GM12892 (cell line): ENCODE results near the gene RBP5.

Source experiments
- DNase-seq: peaks from one replicate; pipeline ENCODE4 v3.0.0; 2011; ENCODE audit not compliant: insufficient read length
- FAIRE-seq: peaks from 2 replicates; lab custom pipeline; 2011; peaks lifted over from hg19 to GRCh38; lab: Jason Lieb, UNC
- POLR2A ChIP-seq: IDR thresholded peaks from 2 replicates; pipeline ENCODE4 v1.6.1; 2011; ENCODE audit warnings: low read depth, low read length, control low read depth
- POLR2AphosphoS5 ChIP-seq: IDR thresholded peaks from 2 replicates; pipeline ENCODE4 v1.6.1; 2011; ENCODE audit warnings: low read depth, low read length, control low read depth
- TAF1 ChIP-seq: IDR thresholded peaks from 2 replicates; pipeline ENCODE4 v1.6.1; 2011; ENCODE audit warnings: low read depth, mild to moderate bottlenecking, control low read depth, low read length, borderline replicate concordance

The RBP5 gene

GRCh38 chr12:7156259-7157197, 27.8 kb upstream of the RBP5 start:
- DNase-seq, result no peak
- no peak for FAIRE-seq
- TF ChIP-seq POLR2AphosphoS5 (no peak), POLR2A (no peak), TAF1 (no peak)

DNA sequence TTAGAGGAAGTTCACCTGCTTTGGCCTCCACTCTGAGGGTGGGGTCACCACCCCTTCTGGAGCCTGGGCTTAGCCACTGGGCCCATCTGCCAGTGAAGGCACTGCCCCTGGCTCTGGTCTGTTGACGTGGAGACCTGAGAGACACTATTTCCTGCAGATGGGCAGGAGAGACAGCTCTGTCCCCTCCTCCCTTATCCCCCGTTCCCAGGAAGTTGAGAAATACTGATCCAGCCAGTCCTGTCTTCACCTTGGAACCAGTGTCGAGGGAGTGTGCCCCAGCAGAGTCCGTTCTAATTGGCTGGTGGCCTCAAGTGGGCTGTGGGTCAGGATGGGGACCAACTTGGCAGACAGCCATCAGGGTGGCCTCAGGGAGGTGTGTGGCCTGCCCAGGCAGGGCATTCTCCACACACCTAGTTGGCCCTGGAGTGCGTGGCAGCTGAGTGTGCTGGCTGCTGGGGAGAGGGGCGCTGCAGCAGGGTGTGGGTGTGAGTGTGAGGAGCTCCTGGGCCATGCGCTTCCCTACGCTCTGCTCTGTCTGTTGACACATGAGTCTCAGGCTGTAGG, 26.9 kb upstream of the RBP5 start:
- no peak for TF ChIP-seq TAF1
- TF ChIP-seq POLR2A, result no peak
- TF ChIP-seq POLR2AphosphoS5, result no peak
- no peak for DNase-seq
- FAIRE-seq, result no peak

DNA sequence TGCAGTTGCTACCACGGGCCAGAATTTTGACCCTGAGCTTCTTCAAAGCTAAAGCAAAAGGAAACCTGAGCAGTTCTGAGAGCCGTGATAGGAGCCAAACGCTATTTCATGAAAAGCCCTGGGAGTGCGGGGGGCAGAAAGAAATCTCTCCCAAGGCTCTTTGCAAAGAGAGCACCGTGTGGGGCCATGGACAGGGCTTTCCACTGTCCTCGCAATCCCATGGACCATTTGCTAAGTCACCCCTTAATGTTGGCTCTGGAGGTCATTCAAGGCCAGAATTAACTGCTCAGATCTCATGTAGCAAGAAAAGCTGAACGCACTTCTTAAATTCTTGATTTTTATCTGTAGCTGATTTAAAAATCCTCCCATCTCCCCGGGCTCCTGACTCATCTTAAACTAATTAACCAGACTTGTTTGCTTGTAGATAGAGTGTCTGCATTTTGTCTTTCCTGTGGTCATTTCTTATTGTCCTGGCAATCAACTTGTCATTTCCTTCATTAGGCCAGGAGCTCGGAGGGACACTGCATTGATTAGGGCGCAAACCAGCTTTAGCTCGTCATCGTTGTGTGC, 26.3 kb upstream of the RBP5 start:
- FAIRE-seq (no peak), DNase-seq (no peak)
- TF ChIP-seq POLR2A (no peak), TAF1 (no peak), POLR2AphosphoS5 (no peak)

- DNase-seq, result no peak
- TF ChIP-seq POLR2AphosphoS5 (no peak), POLR2A (no peak), TAF1 (no peak)
- FAIRE-seq, result no peak
Observed at GRCh38 chr12:7154042-7154441, 25.4 kb upstream of the RBP5 start.

DNA sequence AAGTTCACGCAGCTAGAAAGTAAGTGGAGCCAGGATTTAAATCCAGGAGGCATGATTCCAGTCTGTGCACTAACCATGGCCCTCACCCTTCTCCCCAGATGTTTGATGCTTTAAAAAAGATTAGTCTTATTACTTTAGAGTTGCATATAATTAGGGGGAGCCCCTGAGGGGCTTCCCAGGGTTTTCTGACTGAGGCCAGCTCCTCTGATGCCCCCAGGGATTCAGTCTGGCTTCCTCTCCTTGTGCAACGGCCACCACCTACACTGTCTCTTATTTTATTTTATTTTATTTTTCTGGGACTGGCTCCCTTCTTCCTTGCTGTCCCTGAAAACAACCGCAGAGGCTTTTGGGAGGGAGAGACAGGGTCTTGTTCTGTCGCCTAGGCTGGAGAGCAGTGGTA, 24.1 kb upstream of the RBP5 start:
- no peak for FAIRE-seq
- no peak for TF ChIP-seq POLR2AphosphoS5
- TF ChIP-seq POLR2A, result no peak
- TF ChIP-seq TAF1, result no peak
- DNase-seq, result no peak

DNA sequence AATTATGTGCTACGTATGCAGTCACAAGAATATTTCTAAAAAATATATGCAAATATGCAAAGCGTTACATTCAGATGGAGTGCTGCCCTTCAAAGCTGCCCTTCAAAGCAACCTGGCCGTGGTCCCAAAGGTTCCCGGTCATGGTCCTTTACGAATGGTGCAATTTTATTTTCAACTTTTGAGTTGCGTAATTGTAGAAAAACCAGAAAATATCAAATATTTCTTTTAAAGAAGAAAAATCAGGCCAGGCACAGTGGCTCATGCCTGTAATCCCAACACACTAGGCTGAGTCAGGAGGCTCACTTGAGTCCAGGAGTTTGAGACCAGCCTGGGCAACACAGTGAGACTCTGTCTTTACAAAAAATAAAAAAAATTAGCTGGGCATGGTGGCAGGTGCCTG, 22.8 kb upstream of the RBP5 start:
- FAIRE-seq (no peak), DNase-seq (no peak)
- TF ChIP-seq POLR2AphosphoS5 (no peak), TAF1 (no peak), POLR2A (no peak)

- no peak for TF ChIP-seq POLR2A
- no peak for TF ChIP-seq POLR2AphosphoS5
- TF ChIP-seq TAF1, result no peak
- DNase-seq, result no peak
- FAIRE-seq, result no peak
Observed at GRCh38 chr12:7150841-7151240, 22.2 kb upstream of the RBP5 start.

DNA sequence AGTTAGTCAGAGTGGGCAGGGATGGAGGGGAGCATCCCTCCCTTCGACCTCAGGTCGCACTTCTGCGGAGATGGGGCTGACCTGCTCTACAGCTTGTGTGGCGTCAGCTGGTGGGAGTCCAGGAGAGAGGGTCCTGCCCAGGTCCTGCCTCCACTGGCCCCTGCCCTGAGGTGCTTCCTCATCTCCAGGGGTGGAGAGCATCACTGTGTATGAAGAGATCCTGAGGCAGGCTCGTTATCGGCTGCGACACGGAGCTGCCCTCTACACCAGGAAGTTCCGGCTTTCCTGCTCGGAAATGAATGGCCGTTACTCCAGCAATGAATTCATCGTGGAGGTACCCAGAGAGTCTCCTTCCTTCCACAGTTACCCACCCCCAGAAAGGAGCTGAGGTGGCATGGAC, 21.7 kb upstream of the RBP5 start:
- DNase-seq (no peak), FAIRE-seq (no peak)
- TF ChIP-seq POLR2AphosphoS5, result no peak
- TF ChIP-seq POLR2A, result no peak
- no peak for TF ChIP-seq TAF1

DNA sequence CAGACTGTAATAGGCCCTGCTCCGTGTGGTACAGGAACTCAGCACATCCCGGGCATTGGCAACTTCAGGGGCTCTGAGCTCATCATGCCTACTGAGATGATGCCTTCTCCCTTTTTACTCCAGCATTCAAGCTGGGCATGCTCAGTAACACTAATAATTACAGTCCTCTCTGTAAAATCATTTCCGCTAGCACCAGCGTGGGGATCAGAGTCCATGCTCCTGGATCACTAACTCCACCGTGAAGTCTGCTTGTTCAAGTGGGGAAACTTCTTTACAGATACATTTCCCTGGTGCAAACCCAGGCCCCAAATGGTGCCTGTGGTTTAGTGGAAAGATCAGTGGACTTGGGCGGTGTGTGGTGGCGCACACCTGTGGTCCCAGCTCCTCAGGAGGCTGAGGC, 18.2 kb upstream of the RBP5 start:
- DNase-seq (no peak), FAIRE-seq (no peak)
- TF ChIP-seq POLR2A (no peak), POLR2AphosphoS5 (no peak), TAF1 (no peak)

DNA sequence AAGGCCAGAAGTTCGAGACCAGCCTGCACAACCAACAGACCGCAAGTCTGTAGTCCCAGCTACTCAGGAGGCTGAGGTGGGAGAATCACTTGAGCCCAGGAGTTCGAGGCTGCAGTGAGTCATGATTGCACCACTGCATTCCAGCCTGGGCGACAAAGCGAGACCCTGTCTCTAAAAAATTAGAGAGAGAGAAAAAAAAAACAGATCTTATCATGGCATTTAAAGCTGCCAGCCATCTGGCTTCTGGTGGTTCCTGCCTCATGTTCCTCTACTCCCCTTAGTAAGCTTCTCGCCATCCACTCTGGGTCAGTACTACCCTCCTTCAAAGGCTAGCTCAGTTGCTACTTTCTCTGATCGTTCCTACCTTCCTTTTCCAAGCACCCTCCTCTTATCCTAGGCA, 17.5 kb upstream of the RBP5 start:
- DNase-seq, result no peak
- FAIRE-seq, result no peak
- TF ChIP-seq POLR2AphosphoS5, result no peak
- no peak for TF ChIP-seq TAF1
- no peak for TF ChIP-seq POLR2A

DNA sequence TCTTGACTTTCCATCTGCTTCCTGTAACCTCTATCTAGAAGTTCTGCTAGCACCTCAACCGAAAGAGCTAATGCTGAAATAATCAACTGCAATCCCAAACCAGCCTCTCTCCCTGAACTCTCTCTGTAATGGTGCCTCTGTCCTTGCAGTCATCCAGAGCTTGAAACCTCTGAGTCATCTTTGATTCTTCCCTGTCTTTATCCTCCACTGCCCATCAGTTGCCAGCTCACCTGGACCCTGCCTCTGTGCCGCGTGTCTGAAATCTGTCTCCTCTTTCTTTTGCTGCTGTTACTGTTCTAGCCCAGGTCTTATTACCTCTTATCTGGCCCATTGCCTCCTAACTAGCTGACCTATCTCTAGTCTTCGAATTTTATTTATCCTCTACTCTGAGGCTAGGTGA, 17.0 kb upstream of the RBP5 start:
- TF ChIP-seq POLR2AphosphoS5 (no peak), TAF1 (no peak), POLR2A (no peak)
- FAIRE-seq, result no peak
- DNase-seq, result no peak
